Trophoblast cell (in vitro differentiated cells and primary cell): Measurements from ENCODE around the gene CCDC187.

Experiments
- DNase-seq, 2 donors: peaks; one replicate each; pipeline ENCODE4 v3.0.0-alpha.2; 2016
- H2AFZ ChIP-seq: 2 replicates; pipeline ENCODE4 v1.6.1; 2013; ENCODE audit warnings: low read length, moderate library complexity, mild to moderate bottlenecking; ENCODE audit not compliant: insufficient read depth, poor library complexity
- H2AK5ac ChIP-seq: 2 replicates; pipeline ENCODE4 v1.6.1; 2013; ENCODE audit warnings: mild to moderate bottlenecking, low read length
- H2BK120ac ChIP-seq: 2 replicates; pipeline ENCODE4 v1.6.1; 2013; ENCODE audit warnings: low read length, mild to moderate bottlenecking, moderate library complexity; ENCODE audit not compliant: insufficient read depth, poor library complexity
- H2BK12ac ChIP-seq: 2 replicates; pipeline ENCODE4 v1.6.1; 2013; ENCODE audit warnings: mild to moderate bottlenecking, low read length, moderate library complexity
- H2BK5ac ChIP-seq: 2 replicates; pipeline ENCODE4 v1.6.1; 2013; ENCODE audit warnings: low read length, low read depth, moderate library complexity, mild to moderate bottlenecking; ENCODE audit not compliant: poor library complexity
- H3K14ac ChIP-seq: 2 replicates; pipeline ENCODE4 v1.6.1; 2013; ENCODE audit warnings: mild to moderate bottlenecking, low read length
- H3K18ac ChIP-seq: 2 replicates; pipeline ENCODE4 v1.6.1; 2013; ENCODE audit warnings: mild to moderate bottlenecking, low read length
- H3K23ac ChIP-seq: 2 replicates; pipeline ENCODE4 v1.6.1; 2013; ENCODE audit warnings: low read length
- H3K27ac ChIP-seq: 2 replicates; pipeline ENCODE4 v1.5.1; 2013; ENCODE audit warnings: low read depth, mild to moderate bottlenecking, inconsistent platforms, low read length, moderate library complexity
- H3K27me3 ChIP-seq: 2 replicates; pipeline ENCODE4 v1.6.1; 2013; ENCODE audit warnings: inconsistent platforms, mild to moderate bottlenecking, low read length, moderate library complexity; ENCODE audit not compliant: insufficient read depth
- H3K36me3 ChIP-seq, 2 experiments: 1 replicate in 1 of 2; 2 replicates in 1 of 2; pipeline ENCODE4 v1.6.1; 2013; ENCODE audit warnings: low read length in 2 of 2, mild to moderate bottlenecking in 2 of 2, moderate library complexity in 1 of 2; ENCODE audit not compliant: insufficient read depth in 2 of 2, control insufficient read depth in 1 of 2
- H3K4ac ChIP-seq: 2 replicates; pipeline ENCODE4 v1.6.1; 2013; ENCODE audit warnings: low read depth, mild to moderate bottlenecking, low read length, moderate library complexity
- H3K4me1 ChIP-seq, 2 experiments: 1 replicate in 1 of 2; 2 replicates in 1 of 2; pipeline ENCODE4 v1.6.1; 2013; ENCODE audit warnings: low read length in 2 of 2, mild to moderate bottlenecking in 2 of 2, moderate library complexity in 1 of 2; ENCODE audit not compliant: insufficient read depth in 2 of 2, control insufficient read depth in 1 of 2
- H3K4me2 ChIP-seq: 2 replicates; pipeline ENCODE4 v1.6.1; 2013; ENCODE audit warnings: inconsistent platforms, mild to moderate bottlenecking, low read length, moderate library complexity
- H3K4me3 ChIP-seq: 2 replicates; pipeline ENCODE4 v1.5.1; 2013; ENCODE audit warnings: mild to moderate bottlenecking, low read depth, low read length, inconsistent platforms
- H3K79me1 ChIP-seq: one replicate; pipeline ENCODE4 v1.6.1; 2013; ENCODE audit warnings: low read length
- H3K79me2 ChIP-seq: 2 replicates; pipeline ENCODE4 v1.6.1; 2013; ENCODE audit warnings: low read length, mild to moderate bottlenecking; ENCODE audit not compliant: control insufficient read depth, insufficient read depth, poor library complexity
- H3K9ac ChIP-seq: 2 replicates; pipeline ENCODE4 v1.6.1; 2013; ENCODE audit warnings: mild to moderate bottlenecking, low read length
- H3K9me3 ChIP-seq: 2 replicates; pipeline ENCODE4 v1.6.1; 2013; ENCODE audit warnings: low read depth, mild to moderate bottlenecking, control low read depth, inconsistent platforms, low read length; ENCODE audit not compliant: insufficient read depth
- H4K12ac ChIP-seq: 2 replicates; pipeline ENCODE4 v1.6.1; 2013; ENCODE audit warnings: low read depth, mild to moderate bottlenecking, low read length, moderate library complexity
- H4K8ac ChIP-seq: 2 replicates; pipeline ENCODE4 v1.6.1; 2013; ENCODE audit warnings: low read depth, mild to moderate bottlenecking, low read length, moderate library complexity
- H4K91ac ChIP-seq: one replicate; pipeline ENCODE4 v1.6.1; 2013; ENCODE audit warnings: low read depth, mild to moderate bottlenecking, low read length, moderate library complexity
- WGBS: extraction: QIAGEN DNeasy Blood & Tissue Kit; methylation state at CpG from one replicate; pipeline ENCODE4 v1.1.7; 2013; ENCODE audit warnings: missing lambda C conversion rate; ENCODE audit not compliant: insufficient read length, insufficient coverage; ENCODE audit errors: extremely low coverage; 5-methylcytosine and 5-hydroxymethylcytosine counted together

Gene CCDC187

DNA sequence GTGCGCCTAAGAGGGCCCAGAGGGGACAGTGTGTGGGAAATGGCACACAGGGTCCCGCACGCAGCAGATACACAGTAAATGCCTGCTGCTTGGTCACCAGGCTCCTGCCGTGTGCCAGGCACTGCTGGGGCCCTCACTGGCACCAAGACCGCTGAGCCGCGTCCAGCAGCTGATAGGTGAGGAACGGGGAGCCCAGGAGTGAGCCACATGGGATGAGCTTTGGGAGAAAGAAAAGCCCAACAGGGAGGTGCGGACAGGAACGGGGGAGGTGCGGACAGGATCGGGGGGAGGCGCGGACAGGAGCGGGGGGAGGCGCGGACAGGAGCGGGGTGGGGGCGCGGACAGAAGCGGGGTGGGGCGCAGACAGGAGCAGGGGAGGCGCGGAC, 40.0 kb upstream of the CCDC187 start:
- no peak overlapping the region for H3K4me3 ChIP-seq
- WGBS: no CpG with 5 or more reads among the region's 24 CpGs
- no peak overlapping the region for H3K18ac ChIP-seq
- no peak overlapping the region for H3K14ac ChIP-seq
- no peak overlapping the region for H2AK5ac ChIP-seq
- no peak overlapping the region for H4K8ac ChIP-seq
- no peaks in the 10 kb centered on the region for H3K27me3 ChIP-seq
- no peak overlapping the region for H3K4ac ChIP-seq
- H3K36me3 ChIP-seq: peaks cover 12 to 14% of the 10 kb centered on the region in 2 experiments
- H3K9me3 ChIP-seq: no peaks in the 10 kb centered on the region
- H2BK120ac ChIP-seq: no peak overlapping the region
- peaks cover 3% of the 10 kb centered on the region for H3K79me1 ChIP-seq
- H2AFZ ChIP-seq: no peak overlapping the region
- H3K79me2 ChIP-seq: no peaks in the 10 kb centered on the region
- H3K4me1 ChIP-seq: peaks cover 22 to 26% of the 10 kb centered on the region in 2 experiments
- no peak overlapping the region for H2BK5ac ChIP-seq
- H3K4me2 ChIP-seq: no peak overlapping the region
- no peak for DNase-seq
- H3K23ac ChIP-seq: no peak overlapping the region
- H3K27ac ChIP-seq: no peak overlapping the region
- no peak overlapping the region for H2BK12ac ChIP-seq
- H4K91ac ChIP-seq: no peak overlapping the region
- no peak overlapping the region for H3K9ac ChIP-seq
- no peak overlapping the region for H4K12ac ChIP-seq

DNA sequence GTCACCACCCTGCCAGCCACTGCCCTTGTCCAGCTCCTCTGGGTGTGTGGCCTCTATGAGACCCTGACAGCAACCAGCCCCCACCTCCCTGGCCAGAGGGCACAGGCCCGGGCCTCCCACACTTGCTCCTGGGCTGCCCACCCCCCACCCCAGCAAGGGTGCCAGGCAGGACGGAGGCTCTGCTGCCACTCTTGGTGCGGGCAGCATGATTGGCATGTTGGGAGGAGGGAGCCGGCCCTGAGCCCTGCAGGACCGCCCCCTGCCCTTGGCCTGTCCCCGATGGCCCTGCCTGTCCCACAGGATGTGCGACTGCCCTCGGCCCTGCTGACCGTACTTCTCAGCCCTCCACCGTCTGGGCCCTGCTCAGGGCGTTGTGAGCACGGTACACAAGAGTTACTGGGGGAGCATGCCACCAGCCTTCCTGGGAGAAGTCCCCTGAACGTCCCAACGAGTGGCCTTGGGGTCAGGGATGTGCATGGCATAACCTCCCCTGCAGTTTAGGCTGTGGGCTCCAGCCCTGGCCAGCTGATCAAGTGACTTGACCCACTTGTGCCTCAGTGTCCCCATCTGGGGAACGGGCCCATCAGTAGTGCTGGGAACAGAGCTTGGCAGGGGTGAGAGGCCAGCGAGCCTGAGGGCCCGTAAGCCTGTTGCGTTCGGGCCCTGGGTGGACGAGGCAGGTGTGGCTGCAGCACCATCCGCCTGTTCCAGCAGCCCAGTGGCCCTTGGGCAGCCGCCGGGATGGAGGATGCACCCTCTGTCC, 39.4 kb upstream of the CCDC187 start:
- DNase-seq: no peak
- H3K4me1 ChIP-seq: peaks cover 22 to 26% of the 10 kb centered on the region in 2 experiments
- no peak overlapping the region for H3K18ac ChIP-seq
- H3K79me2 ChIP-seq: no peaks in the 10 kb centered on the region
- no peak overlapping the region for H2BK12ac ChIP-seq
- H3K9me3 ChIP-seq: no peaks in the 10 kb centered on the region
- H2BK120ac ChIP-seq: no peak overlapping the region
- H3K36me3 ChIP-seq: peaks cover 15 to 16% of the 10 kb centered on the region in 2 experiments
- H4K91ac ChIP-seq: no peak overlapping the region
- no peak overlapping the region for H3K27ac ChIP-seq
- H3K14ac ChIP-seq: no peak overlapping the region
- no peak overlapping the region for H4K8ac ChIP-seq
- H2BK5ac ChIP-seq: no peak overlapping the region
- H3K4ac ChIP-seq: no peak overlapping the region
- H3K4me3 ChIP-seq: no peak overlapping the region
- no peak overlapping the region for H3K23ac ChIP-seq
- no peaks in the 10 kb centered on the region for H3K27me3 ChIP-seq
- WGBS: no CpG with 5 or more reads among the region's 23 CpGs
- H3K9ac ChIP-seq: no peak overlapping the region
- no peak overlapping the region for H2AK5ac ChIP-seq
- H4K12ac ChIP-seq: no peak overlapping the region
- H2AFZ ChIP-seq: no peak overlapping the region
- H3K4me2 ChIP-seq: peak overlapping the region; percentile 82
- peaks cover 3% of the 10 kb centered on the region for H3K79me1 ChIP-seq

DNA sequence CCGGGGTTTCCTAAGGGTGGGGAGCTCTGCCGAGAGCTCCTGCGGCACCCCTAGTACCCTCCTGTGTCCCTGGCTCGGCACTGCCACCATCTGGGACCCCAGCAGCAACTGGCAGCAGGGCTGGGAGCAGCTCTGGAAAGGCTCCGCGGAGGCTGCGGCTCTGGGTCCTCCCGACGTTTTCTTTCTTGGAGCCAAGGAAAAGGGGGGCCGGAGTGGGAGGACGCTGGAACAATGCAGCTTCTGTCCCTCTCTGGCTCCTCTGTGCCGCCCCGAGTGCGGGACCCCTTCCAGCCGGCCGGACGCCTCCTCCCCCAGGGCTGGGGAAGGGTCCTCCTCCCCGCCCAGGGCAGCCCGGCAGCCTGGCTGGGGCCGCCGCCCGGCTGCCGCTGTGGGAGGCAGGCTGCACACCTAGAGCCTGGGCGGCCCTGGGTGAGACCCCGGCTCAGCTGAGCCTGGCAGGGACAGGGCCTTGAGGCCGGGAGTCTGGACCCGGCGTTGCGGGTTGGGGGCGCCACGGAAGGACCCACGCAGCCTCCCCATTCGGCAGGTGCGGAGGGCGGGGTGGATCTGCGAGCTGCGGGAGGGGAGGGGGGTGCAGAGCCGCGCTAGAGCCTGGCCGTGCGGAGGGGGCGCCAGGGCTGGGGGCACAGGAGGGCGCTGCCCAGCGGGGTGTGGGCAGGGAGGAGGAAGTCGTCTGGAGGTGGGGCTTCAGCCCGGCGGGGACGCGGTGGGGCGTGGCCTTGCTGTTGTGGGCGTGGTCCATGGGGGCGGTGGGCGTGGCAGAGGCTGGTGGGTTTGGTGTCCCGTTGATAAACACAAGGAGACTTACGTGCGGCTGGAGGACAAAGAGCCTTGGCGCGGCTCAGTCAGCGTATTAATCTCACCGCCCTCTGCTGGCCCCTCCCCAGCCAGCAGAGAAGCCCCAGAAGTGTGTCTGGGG, 38.6 kb upstream of the CCDC187 start:
- Histone ChIP-seq H4K8ac (peak overlapping the region; percentile 22), H3K4me3 (peak overlapping the region; percentile 58), H3K18ac (no peak overlapping the region), H2BK5ac (no peak overlapping the region), H3K79me1 (peaks cover 3% of the 10 kb centered on the region), H3K4me1 (peaks cover 22 to 26% of the 10 kb centered on the region in 2 experiments), H3K27ac (no peak overlapping the region), H2BK120ac (no peak overlapping the region), H3K23ac (no peak overlapping the region), H3K27me3 (no peaks in the 10 kb centered on the region), H2AK5ac (peak overlapping the region; percentile 14), H4K91ac (peak overlapping the region; percentile 10), H2BK12ac (no peak overlapping the region), H3K4me2 (peak overlapping the region; percentile 82), H3K9ac (no peak overlapping the region), H2AFZ (no peak overlapping the region), H3K14ac (peak overlapping the region; percentile 13), H3K36me3 (peaks cover 21 to 23% of the 10 kb centered on the region in 2 experiments), H3K9me3 (no peaks in the 10 kb centered on the region), H3K79me2 (no peaks in the 10 kb centered on the region), H3K4ac (no peak overlapping the region), H4K12ac (no peak overlapping the region)
- no CpG with 5 or more reads among the region's 60 CpGs for WGBS
- DNase-seq: peak; percentile 27 to 51

DNA sequence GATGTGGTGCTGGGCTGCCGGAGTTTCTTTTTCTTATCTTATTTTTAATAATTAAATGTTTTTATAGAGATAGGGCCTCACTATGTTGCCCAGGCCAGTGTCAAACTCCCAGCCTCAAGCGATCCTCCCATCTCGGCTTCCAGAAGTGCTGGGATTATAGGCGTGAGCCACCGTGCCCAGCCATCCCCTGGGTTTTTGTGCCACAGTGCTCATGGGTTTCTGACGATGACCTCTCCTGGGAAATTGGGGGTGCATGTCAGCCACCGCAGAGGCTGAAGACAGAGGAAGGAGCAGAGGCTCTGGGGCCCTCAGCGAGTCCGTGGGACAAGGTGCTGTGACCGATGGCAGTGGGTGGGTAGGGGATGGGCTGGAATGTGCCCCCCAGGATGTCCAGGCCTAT, 37.9 kb upstream of the CCDC187 start:
- Histone ChIP-seq H3K9me3 (no peaks in the 10 kb centered on the region), H3K79me2 (no peaks in the 10 kb centered on the region), H2BK5ac (no peak overlapping the region), H3K4me2 (peak overlapping the region; percentile 82), H3K4ac (no peak overlapping the region), H3K9ac (no peak overlapping the region), H3K4me3 (no peak overlapping the region), H4K8ac (no peak overlapping the region), H3K14ac (no peak overlapping the region), H3K18ac (no peak overlapping the region), H2BK120ac (no peak overlapping the region), H2AK5ac (no peak overlapping the region), H3K79me1 (peaks cover 3% of the 10 kb centered on the region), H3K23ac (no peak overlapping the region), H3K4me1 (peaks cover 22 to 26% of the 10 kb centered on the region in 2 experiments), H3K36me3 (peaks cover 28% of the 10 kb centered on the region in 2 experiments), H2AFZ (no peak overlapping the region), H2BK12ac (no peak overlapping the region), H4K91ac (no peak overlapping the region), H3K27ac (no peak overlapping the region), H4K12ac (no peak overlapping the region), H3K27me3 (no peaks in the 10 kb centered on the region)
- DNase-seq: no peak
- no CpG with 5 or more reads among the region's 10 CpGs for WGBS
